GM12892 (cell line): ENCODE measurements around the gene NUAK1.

Experiments
- POLR2A ChIP-seq: IDR thresholded peaks from 2 replicates; pipeline ENCODE4 v1.6.1; 2011; ENCODE audit warnings: low read depth, low read length, control low read depth
- POLR2AphosphoS5 ChIP-seq: IDR thresholded peaks from 2 replicates; pipeline ENCODE4 v1.6.1; 2011; ENCODE audit warnings: low read depth, low read length, control low read depth
- TAF1 ChIP-seq: IDR thresholded peaks from 2 replicates; pipeline ENCODE4 v1.6.1; 2011; ENCODE audit warnings: low read depth, mild to moderate bottlenecking, control low read depth, low read length, borderline replicate concordance

DNA sequence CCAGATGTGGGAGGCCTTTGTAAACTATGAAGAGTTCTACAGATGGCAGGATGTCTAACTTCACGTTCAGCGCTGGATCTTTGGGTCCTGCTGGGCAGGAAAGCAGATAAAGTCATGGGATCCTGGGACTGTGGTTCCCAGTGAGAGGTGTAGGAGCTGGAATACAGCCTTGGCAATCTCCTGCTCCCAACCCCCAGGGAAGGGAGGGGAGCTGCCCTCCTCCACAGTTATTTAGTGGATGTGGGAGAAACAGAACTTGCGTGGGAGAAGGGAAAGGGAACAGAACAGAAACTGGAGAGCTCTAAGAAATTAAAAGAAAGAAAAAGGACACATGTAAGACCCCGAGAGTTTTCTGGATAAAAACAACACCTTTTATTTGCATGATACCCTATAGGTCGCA is 37.0 kb downstream of the NUAK1 start:
- TF ChIP-seq POLR2A (no peak), POLR2AphosphoS5 (no peak), TAF1 (no peak)
